GM21737 (cell line): Measurements from ENCODE around the gene ROR2.

Experiments used
- ATAC-seq: cut with Tn5 transposase; IDR thresholded peaks from one replicate; pipeline ENCODE4 v1.9.1; 2021; ENCODE audit warnings: mild to moderate bottlenecking, moderate library complexity; ENCODE audit not compliant: unreplicated experiment

The ROR2 gene

GRCh38 chr9:91589101-91589553 is 360.9 kb downstream of the ROR2 start:
- no peak for ATAC-seq

GRCh38 chr9:91586282-91586681 is 363.7 kb downstream of the ROR2 start:
- no peak for ATAC-seq

- no peak for ATAC-seq
Observed at GRCh38 chr9:91583966-91584365, 366.1 kb downstream of the ROR2 start.

GRCh38 chr9:91583161-91583875 is 366.7 kb downstream of the ROR2 start:
- ATAC-seq, result no peak

- ATAC-seq, result no peak
Observed at GRCh38 chr9:91582181-91582580, 367.8 kb downstream of the ROR2 start.

GRCh38 chr9:91580136-91580535 is 369.9 kb downstream of the ROR2 start:
- no peak for ATAC-seq

GRCh38 chr9:91578911-91579310 is 371.1 kb downstream of the ROR2 start:
- no peak for ATAC-seq

- no peak for ATAC-seq
Observed at GRCh38 chr9:91577633-91578061, 372.4 kb downstream of the ROR2 start.

- ATAC-seq, result no peak
Observed at GRCh38 chr9:91572811-91573210, 377.2 kb downstream of the ROR2 start.

- ATAC-seq, result no peak
Observed at GRCh38 chr9:91572044-91572443, 378.0 kb downstream of the ROR2 start.

- ATAC-seq, result no peak
Observed at GRCh38 chr9:91571036-91571435, 379.0 kb downstream of the ROR2 start.

- no peak for ATAC-seq
Observed at GRCh38 chr9:91567642-91568274, 382.3 kb downstream of the ROR2 start.

GRCh38 chr9:91564081-91564670 is 385.9 kb downstream of the ROR2 start:
- ATAC-seq, result no peak

GRCh38 chr9:91562416-91562815 is 387.6 kb downstream of the ROR2 start:
- ATAC-seq, result no peak

- no peak for ATAC-seq
Observed at GRCh38 chr9:91560301-91560700, 389.7 kb downstream of the ROR2 start.

- ATAC-seq, result no peak
Observed at GRCh38 chr9:91558879-91559278, 391.1 kb downstream of the ROR2 start.

GRCh38 chr9:91558395-91558794 is 391.6 kb downstream of the ROR2 start:
- ATAC-seq, result no peak

- ATAC-seq, result no peak
Observed at GRCh38 chr9:91557327-91557726, 392.7 kb downstream of the ROR2 start.

GRCh38 chr9:91555132-91555531 is 394.9 kb downstream of the ROR2 start:
- ATAC-seq, result no peak

- no peak for ATAC-seq
Observed at GRCh38 chr9:91549177-91549576, 400.9 kb downstream of the ROR2 start.

GRCh38 chr9:91547081-91547480 is 402.9 kb downstream of the ROR2 start:
- ATAC-seq, result no peak

GRCh38 chr9:91546574-91546973 is 403.5 kb downstream of the ROR2 start:
- ATAC-seq, result no peak
